Esophagus muscularis mucosa (tissue), 4 donors: Measurements from ENCODE around the gene CTIF. TPM values are rescaled to one million over a fixed set of nuclear protein-coding genes. Genes with fewer than 3 reads are reported as not detected.

Source experiments
- DNase-seq: peaks from one replicate; pipeline ENCODE4 v3.0.0-alpha.2; 2017; ENCODE audit errors: extremely low spot score
- H3K27ac ChIP-seq, 4 donors: fragments of 200-600 bp; sonication (generic); replicated peaks in 1 of 4; 1 replicate in 3 of 4; 2 replicates in 1 of 4; pipeline ENCODE4 v1.5.1; 2016 to 2019; ENCODE audit warnings: mild to moderate bottlenecking in 1 of 4
- H3K27me3 ChIP-seq, 4 donors: fragments of 200-600 bp; sonication (generic); one replicate each; pipeline versions ENCODE4 v1.5.1 to v1.6.0; 2016 to 2019
- H3K36me3 ChIP-seq, 4 donors: fragments of 200-600 bp; sonication (generic); one replicate each; pipeline ENCODE4 v1.5.1; 2016 to 2019
- H3K4me1 ChIP-seq, 4 donors: fragments of 200-600 bp; sonication (generic); one replicate each; pipeline ENCODE4 v1.5.1; 2016 to 2019
- H3K4me3 ChIP-seq, 4 donors: fragments of 200-600 bp; sonication (generic); 1 replicate in 2 of 4; 2 replicates in 2 of 4; pipeline ENCODE4 v1.5.1; 2016 to 2019; ENCODE audit warnings: mild to moderate bottlenecking in 4 of 4, moderate library complexity in 1 of 4
- H3K9me3 ChIP-seq, 4 donors: fragments of 200-600 bp; sonication (generic); 1 replicate in 3 of 4; 2 replicates in 1 of 4; pipeline ENCODE4 v1.5.1; 2016 to 2019
- EP300 ChIP-seq: sonication (generic); formaldehyde crosslinking; IDR thresholded peaks from one replicate; pipeline ENCODE4 v1.6.1; 2017; ENCODE audit warnings: antibody characterized with exemption
- POLR2A ChIP-seq: fragments of 450-650 bp; IDR thresholded peaks from one replicate; pipeline ENCODE4 v1.6.1; 2017; ENCODE audit warnings: antibody characterized with exemption, moderate library complexity, mild to moderate bottlenecking, low read depth
- POLR2AphosphoS5 ChIP-seq, 2 donors: sonication (generic); formaldehyde crosslinking; IDR thresholded peaks; one replicate each; pipeline ENCODE4 v1.6.1; 2017; ENCODE audit warnings: antibody characterized with exemption in 2 of 2
- WGBS: methylation state at CpG from one replicate; pipeline ENCODE4 v1.1.5; 2018; 5-methylcytosine and 5-hydroxymethylcytosine counted together
- intact Hi-C: fragments of 100-400 bp; cut with DNase I; formaldehyde crosslinking; loops from one replicate; pipeline ENCODE4 v1.15.1; 2023
- total RNA-seq, 4 donors: library from RNA; depleted of rRNA; stranded (reverse); fragments of >200 nt; gene quantifications; one replicate each; pipeline versions ENCODE4 v1.1.0 to v1.2.1, GENCODE V29; 2016
- TF ChIP-seq, protein P1 (sequence below), 3 experiments: fragments of 200-600 bp in 2 of 3; fragments of 450-650 bp in 1 of 3; sonication (generic) in 2 of 3; IDR thresholded peaks; one replicate each; pipeline ENCODE4 v1.5.1; 2017 to 2019; ENCODE audit warnings: antibody characterized with exemption in 3 of 3, mild to moderate bottlenecking in 2 of 3, moderate library complexity in 1 of 3

CTIF gene
- total RNA-seq, 4 donors from 2014 or later, result 63.1 to 137 (median 87.7) TPM

DNA sequence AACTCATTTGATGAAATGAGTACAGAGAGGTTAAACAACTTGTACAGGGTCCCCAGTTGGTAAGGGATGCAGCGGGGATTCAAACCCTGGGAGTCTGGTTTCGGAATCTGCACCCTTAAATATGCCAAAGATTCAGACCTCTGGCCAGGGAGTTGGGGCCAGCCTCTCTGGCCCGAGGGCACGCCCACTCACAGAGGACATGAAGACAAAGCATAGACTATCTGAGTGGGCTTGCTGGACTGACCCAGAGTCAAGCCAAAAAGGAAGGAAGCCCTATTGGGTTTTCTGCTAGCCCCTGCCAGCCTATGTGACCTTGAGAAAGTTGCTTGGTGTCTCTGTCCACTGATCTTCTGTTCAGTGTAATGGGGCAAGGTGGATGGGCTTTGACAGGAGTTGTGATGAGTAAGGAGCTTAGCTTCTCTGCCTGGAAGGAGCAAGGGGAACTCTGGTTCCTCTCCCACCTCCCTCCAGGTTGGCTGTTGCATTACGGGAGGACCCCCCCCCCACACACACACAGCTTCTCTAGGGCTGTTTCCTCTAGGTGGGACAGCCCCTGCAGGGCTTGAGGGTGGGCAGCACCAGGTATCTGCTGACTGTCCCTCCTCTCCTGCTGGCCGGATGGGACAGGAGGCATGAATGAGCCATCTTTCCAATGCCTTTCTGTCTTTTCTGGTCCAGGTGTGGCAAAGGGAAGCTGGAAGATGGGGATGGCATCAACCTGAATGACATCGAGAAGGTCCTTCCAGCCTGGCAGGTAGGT lies 131.3 kb downstream of the CTIF start:
- peaks cover 0 to 13% (median 3%) of the 10 kb centered on the region in 4 donors for H3K4me1 ChIP-seq
- H3K27me3 ChIP-seq, result no peaks in the 10 kb centered on the region
- H3K9me3 ChIP-seq, result peaks cover 0 to 8% (median 2%) of the 10 kb centered on the region in 4 donors
- WGBS, result 93% methylated on average over 5 of the region's 7 CpGs
- H3K27ac ChIP-seq, result no peak overlapping the region
- TF ChIP-seq, protein P1, sequence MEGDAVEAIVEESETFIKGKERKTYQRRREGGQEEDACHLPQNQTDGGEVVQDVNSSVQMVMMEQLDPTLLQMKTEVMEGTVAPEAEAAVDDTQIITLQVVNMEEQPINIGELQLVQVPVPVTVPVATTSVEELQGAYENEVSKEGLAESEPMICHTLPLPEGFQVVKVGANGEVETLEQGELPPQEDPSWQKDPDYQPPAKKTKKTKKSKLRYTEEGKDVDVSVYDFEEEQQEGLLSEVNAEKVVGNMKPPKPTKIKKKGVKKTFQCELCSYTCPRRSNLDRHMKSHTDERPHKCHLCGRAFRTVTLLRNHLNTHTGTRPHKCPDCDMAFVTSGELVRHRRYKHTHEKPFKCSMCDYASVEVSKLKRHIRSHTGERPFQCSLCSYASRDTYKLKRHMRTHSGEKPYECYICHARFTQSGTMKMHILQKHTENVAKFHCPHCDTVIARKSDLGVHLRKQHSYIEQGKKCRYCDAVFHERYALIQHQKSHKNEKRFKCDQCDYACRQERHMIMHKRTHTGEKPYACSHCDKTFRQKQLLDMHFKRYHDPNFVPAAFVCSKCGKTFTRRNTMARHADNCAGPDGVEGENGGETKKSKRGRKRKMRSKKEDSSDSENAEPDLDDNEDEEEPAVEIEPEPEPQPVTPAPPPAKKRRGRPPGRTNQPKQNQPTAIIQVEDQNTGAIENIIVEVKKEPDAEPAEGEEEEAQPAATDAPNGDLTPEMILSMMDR (IDR thresholded peaks at IDR 0.05), result no peak
- TF ChIP-seq POLR2A (no peak), EP300 (no peak), POLR2AphosphoS5 (IDR thresholded peaks at IDR 0.05) (no peak)
- DNase-seq, result no peak
- no peak overlapping the region for H3K4me3 ChIP-seq
- intact Hi-C loops, result loop anchor here (10.0 kb wide), 4 partner anchors 275 to 745 kb away; no protein-coding TSS in a partner anchor
- peaks cover 11 to 63% (median 61%) of the 10 kb centered on the region in 4 donors for H3K36me3 ChIP-seq

DNA sequence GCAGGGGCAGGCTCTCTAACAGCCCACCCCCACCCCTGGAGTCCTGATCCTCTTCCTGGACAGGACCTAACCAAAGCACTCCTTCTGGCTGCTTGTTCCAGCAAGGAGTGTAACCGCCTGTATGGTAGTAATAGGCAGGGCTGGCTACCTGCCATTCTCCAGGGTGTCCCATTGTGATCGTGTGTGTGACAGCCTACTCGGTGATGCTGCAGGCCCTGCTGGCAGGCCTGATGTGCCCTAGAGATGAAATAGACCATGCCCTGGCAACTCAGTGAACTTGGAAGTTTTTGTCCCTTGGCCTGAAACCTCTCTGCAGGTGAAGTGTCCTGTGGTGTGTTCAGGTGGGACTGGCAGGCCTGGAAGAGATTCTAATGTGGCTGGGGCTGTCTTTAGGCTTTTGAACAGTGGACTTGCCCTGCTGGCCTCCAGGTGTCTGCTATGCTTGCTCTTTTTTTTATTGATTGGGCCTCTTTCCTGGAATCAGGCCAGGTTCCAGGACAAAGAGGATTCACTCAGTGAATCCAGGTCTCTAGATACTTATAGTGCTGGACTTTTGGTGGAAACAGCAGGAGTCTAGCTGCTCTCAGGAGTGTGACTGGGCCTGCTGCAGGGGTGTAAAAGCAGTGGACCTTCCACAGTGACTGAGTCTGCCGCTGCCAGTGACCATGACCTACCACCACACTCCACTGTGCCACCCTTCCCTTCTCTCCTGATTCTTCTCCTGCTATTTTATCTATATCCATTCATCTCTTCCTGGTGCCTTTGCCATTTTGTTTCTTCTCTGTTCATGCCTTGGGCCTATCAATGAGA lies 132.1 kb downstream of the CTIF start:
- no peak overlapping the region for H3K4me3 ChIP-seq
- DNase-seq, result no peak

DNA sequence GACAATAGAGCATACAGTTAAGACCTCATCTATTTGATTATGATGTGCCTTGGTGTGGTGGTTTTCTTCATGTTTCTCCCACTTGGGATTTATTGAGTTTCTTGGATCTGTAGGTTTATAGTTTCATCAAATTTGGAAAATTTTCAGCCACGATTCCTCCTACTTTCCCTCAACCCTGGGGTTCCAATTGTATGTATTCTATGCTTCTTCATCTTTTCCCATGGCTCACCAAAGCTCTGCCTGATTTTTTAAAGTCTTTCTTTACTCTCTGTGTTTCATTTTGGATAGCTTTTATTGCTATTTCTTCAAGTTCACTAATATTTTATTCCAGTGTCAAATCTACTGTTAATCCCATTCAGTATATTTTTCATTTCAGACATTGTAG lies 132.7 kb downstream of the CTIF start:
- Histone ChIP-seq H3K27me3 (no peaks in the 10 kb centered on the region), H3K4me3 (no peak overlapping the region), H3K36me3 (peaks cover 11 to 49% (median 47%) of the 10 kb centered on the region in 4 donors), H3K27ac (no peak overlapping the region), H3K9me3 (peaks cover 0 to 8% (median 0%) of the 10 kb centered on the region in 4 donors), H3K4me1 (peaks cover 9 to 26% (median 17%) of the 10 kb centered on the region in 4 donors)
- TF ChIP-seq EP300 (no peak), POLR2AphosphoS5 (IDR thresholded peaks at IDR 0.05) (no peak), POLR2A (no peak)
- TF ChIP-seq, protein P1 (IDR thresholded peaks at IDR 0.05), result no peak
- WGBS, result 100% methylated on average over 1 of the region's 1 CpG
- DNase-seq, result no peak
- intact Hi-C loops, result loop anchor here (10.0 kb wide), 4 partner anchors 273 to 743 kb away; no protein-coding TSS in a partner anchor

More for the DNA sequence above, 132.1 kb downstream of the CTIF start:
- no peak for TF ChIP-seq POLR2AphosphoS5 (IDR thresholded peaks at IDR 0.05)
- TF ChIP-seq POLR2A, result no peak
- no peak for TF ChIP-seq EP300
- TF ChIP-seq, protein P1 (IDR thresholded peaks at IDR 0.05), result no peak
- peaks cover 0 to 8% (median 0%) of the 10 kb centered on the region in 4 donors for H3K9me3 ChIP-seq
- H3K27ac ChIP-seq, result no peak overlapping the region
- H3K36me3 ChIP-seq, result peaks cover 11 to 55% (median 53%) of the 10 kb centered on the region in 4 donors
- intact Hi-C loops, result loop anchor here (10.0 kb wide), 4 partner anchors 274 to 744 kb away; no protein-coding TSS in a partner anchor
- H3K27me3 ChIP-seq, result no peaks in the 10 kb centered on the region
- WGBS, result 92% methylated on average over 1 of the region's 4 CpGs
- H3K4me1 ChIP-seq, result peaks cover 7 to 20% (median 11%) of the 10 kb centered on the region in 4 donors

DNA sequence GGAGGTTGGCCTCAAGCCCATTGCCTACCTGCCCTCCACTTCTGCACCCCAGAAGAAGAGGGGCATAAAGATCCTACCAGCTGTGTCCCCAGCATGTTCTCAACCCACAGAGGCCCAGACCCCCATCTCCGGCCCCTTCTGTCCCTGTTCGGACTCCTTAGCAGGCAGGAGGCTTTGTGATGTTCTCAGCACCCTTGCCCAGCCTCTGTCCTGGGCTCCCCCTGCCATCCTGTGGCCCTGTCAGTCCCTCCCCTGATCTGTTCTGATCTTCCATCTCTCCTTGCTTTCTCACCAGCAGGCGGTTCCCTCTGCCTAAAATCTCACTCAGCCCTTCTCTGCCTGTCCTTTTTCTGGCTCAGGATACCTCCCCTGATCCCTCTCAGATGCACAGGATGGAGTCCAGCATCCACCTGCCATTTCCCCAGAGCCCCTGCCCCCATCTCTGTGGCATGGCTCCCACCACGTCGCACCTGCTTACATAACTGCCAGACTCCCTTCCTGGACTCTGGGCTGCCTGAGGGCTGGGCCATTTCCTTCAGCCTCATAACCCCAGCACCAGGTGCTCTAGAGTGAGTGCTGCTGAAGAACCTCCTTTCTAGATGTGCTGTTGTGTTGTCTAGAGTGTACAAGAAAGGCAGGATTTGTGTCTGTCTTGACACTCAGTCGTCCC lies 134.0 kb downstream of the CTIF start:
- H3K36me3 ChIP-seq, result peaks cover 11 to 39% (median 36%) of the 10 kb centered on the region in 4 donors
- peaks cover 0 to 8% (median 0%) of the 10 kb centered on the region in 4 donors for H3K9me3 ChIP-seq
- intact Hi-C loops, result loop anchor here (10.0 kb wide), 4 partner anchors 272 to 742 kb away; no protein-coding TSS in a partner anchor
- H3K27me3 ChIP-seq, result no peaks in the 10 kb centered on the region
- no peak overlapping the region for H3K27ac ChIP-seq
- H3K4me1 ChIP-seq, result peaks cover 20 to 39% (median 26%) of the 10 kb centered on the region in 4 donors
- 86% methylated on average over 6 of the region's 6 CpGs for WGBS
- H3K4me3 ChIP-seq, result no peak overlapping the region
- no peak for TF ChIP-seq EP300
- TF ChIP-seq POLR2A, result no peak
- TF ChIP-seq, protein P1 (IDR thresholded peaks at IDR 0.05), result no peak
- TF ChIP-seq POLR2AphosphoS5 (IDR thresholded peaks at IDR 0.05), result no peak
- no peak for DNase-seq
